ENCODE data around the gene C5orf63.
"Not testable (repeated sequence)": the region's sequence is repeated elsewhere in the genome, so short reads cannot be mapped to it uniquely, and the experiment has no call there.

Gene C5orf63

DNA sequence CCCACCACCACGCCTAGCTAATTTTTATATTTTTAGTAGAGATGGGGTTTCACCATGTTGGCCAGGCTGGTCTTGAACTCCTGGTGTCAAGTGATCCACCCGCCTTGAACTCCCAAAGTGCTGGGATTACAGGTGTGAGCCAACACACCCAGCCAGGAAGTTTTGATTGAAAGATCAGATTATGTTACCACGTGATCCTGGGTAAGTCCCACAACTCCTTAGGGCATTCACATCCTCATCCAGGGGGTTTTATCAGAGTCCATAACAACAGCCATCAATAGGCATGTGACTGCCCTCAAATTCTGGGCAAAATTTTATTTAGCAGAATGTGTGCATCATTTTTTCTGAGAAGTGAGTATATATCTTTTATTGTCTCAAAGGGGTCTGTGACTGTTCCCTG lies 68.0 kb downstream of the C5orf63 start:
- FAIRE-seq: not testable (repeated sequence)

DNA sequence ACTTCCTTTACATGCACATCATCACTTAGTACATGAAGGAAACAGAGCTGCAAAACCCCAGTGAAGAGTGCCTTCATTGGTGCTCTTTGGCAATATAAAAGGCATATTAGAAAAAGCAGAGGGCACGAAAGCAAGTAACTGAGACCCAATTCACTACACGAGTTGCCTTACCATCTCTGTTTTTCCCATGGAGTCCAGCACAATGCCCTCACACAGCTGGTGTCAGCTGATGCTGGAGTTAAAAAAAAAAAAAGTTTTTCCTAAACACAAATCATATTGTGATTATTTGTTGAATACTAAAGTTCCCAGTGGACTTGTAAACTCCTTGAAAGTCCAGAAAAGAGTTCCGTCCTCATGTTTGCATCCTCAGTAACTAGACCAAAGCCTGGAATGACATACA lies 68.6 kb downstream of the C5orf63 start:
- no peak for FAIRE-seq

DNA sequence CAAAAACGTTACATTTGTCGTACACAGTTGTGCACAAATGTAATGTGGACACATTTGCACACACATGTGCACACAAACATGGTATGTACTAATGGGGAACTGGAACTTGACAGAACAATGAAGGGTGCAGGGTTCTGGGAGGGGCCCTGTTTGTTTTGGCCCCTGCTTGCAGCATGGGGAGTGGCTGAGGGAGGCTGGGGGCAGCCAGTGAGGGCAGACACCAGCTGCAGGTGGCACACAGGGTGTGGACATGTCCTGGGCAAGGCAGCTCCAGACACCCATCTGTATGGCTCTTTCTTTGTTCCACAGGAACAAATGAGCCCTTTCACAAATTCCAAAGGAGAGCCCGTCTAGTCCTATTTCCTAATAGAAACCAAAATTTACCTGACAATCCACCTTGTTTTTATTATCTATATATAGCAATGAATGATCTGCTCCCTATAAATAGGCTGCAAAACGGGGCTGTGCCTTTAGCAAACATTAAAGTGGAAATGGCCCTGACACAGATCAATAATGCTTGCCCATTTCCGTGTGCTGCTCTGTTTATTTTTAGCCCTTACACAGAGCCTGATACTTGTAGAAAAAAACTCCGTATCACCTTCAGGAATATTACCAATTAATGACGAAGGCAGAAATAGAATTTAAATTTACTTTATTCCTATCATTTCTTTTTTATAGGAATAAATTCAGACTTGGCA lies 69.4 kb downstream of the C5orf63 start:
- no peak for FAIRE-seq

- no peak for FAIRE-seq
These were observed 70.9 kb downstream of the C5orf63 start for GRCh38 chr5:127002390-127002789.

GRCh38 chr5:127001621-127002296 lies 71.5 kb downstream of the C5orf63 start:
- FAIRE-seq: no peak

Measured in TTC549 (cell line).